Tibial nerve (tissue), 4 donors: ENCODE data around the gene PLXNC1. TPM values are rescaled to one million over a fixed set of nuclear protein-coding genes. Genes with fewer than 3 reads are reported as not detected.

ENCODE experiments used
- DNase-seq, 2 donors: peaks; one replicate each; pipeline ENCODE4 v3.0.0-alpha.2; 2019; ENCODE audit warnings: low spot score in 2 of 2
- H3K27ac ChIP-seq, 4 donors: fragments of 200-600 bp; sonication (generic) in 3 of 4; one replicate each; pipeline ENCODE4 v1.5.1; 2017 to 2019; ENCODE audit warnings: mild to moderate bottlenecking in 1 of 4
- H3K27me3 ChIP-seq, 2 donors: fragments of 200-600 bp; sonication (generic) in 1 of 2; one replicate each; pipeline versions ENCODE4 v1.5.1 to v1.6.0; 2017 to 2019
- H3K36me3 ChIP-seq, 3 donors: fragments of 200-600 bp; sonication (generic); one replicate each; pipeline ENCODE4 v1.5.1; 2018 to 2019
- H3K4me1 ChIP-seq, 4 donors: fragments of 200-600 bp; sonication (generic) in 3 of 4; one replicate each; pipeline ENCODE4 v1.5.1; 2017 to 2019
- H3K4me3 ChIP-seq, 4 donors: fragments of 200-600 bp; sonication (generic) in 3 of 4; one replicate each; pipeline ENCODE4 v1.5.1; 2017 to 2019; ENCODE audit warnings: mild to moderate bottlenecking in 1 of 4, moderate library complexity in 1 of 4
- H3K9me3 ChIP-seq, 4 donors: fragments of 200-600 bp; sonication (generic) in 3 of 4; one replicate each; pipeline ENCODE4 v1.5.1; 2017 to 2019
- EP300 ChIP-seq, 2 donors: sonication (generic); formaldehyde crosslinking; IDR thresholded peaks; one replicate each; pipeline ENCODE4 v1.6.1; 2017; ENCODE audit warnings: antibody characterized with exemption in 2 of 2, mild to moderate bottlenecking in 1 of 2
- POLR2A ChIP-seq, 2 donors: fragments of 450-650 bp; IDR thresholded peaks; one replicate each; pipeline ENCODE4 v1.6.1; 2017; ENCODE audit warnings: antibody characterized with exemption in 2 of 2, mild to moderate bottlenecking in 2 of 2, moderate library complexity in 2 of 2
- WGBS, 2 donors: methylation state at CpG; one replicate each; pipeline ENCODE4 v1.1.5; 2018; 5-methylcytosine and 5-hydroxymethylcytosine counted together
- total RNA-seq, 4 donors: library from RNA; depleted of rRNA; stranded (reverse); fragments of >200 nt; gene quantifications; one replicate each; pipeline ENCODE4 v1.1.0, GENCODE V29; 2016
- TF ChIP-seq, protein P1 (sequence below), 5 experiments: fragments of 200-600 bp in 3 of 5; fragments of 450-650 bp in 2 of 5; sonication (generic) in 3 of 5; IDR thresholded peaks; one replicate each; pipeline ENCODE4 v1.5.1; 2016 to 2019; ENCODE audit warnings: antibody characterized with exemption in 5 of 5, mild to moderate bottlenecking in 3 of 5, moderate library complexity in 2 of 5

PLXNC1 gene
- total RNA-seq, 4 donors from 2014 or later: 9.0 to 20.8 (median 11.4) TPM

GRCh38 chr12:94287245-94287628 is 138.9 kb downstream of the PLXNC1 start:
- no peak for DNase-seq
- Histone ChIP-seq H3K27ac (no peak overlapping the region), H3K9me3 (no peaks in the 10 kb centered on the region), H3K36me3 (no peaks in the 10 kb centered on the region), H3K4me1 (peaks cover 0 to 25% (median 9%) of the 10 kb centered on the region in 4 donors), H3K4me3 (no peak overlapping the region), H3K27me3 (no peaks in the 10 kb centered on the region)
- 75 to 79% methylated on average over 10 of the region's 10 CpGs for WGBS, 2 donors
- TF ChIP-seq EP300 (IDR thresholded peaks at IDR 0.05) (no peak), POLR2A (IDR thresholded peaks at IDR 0.05) (no peak)
- TF ChIP-seq, protein P1, sequence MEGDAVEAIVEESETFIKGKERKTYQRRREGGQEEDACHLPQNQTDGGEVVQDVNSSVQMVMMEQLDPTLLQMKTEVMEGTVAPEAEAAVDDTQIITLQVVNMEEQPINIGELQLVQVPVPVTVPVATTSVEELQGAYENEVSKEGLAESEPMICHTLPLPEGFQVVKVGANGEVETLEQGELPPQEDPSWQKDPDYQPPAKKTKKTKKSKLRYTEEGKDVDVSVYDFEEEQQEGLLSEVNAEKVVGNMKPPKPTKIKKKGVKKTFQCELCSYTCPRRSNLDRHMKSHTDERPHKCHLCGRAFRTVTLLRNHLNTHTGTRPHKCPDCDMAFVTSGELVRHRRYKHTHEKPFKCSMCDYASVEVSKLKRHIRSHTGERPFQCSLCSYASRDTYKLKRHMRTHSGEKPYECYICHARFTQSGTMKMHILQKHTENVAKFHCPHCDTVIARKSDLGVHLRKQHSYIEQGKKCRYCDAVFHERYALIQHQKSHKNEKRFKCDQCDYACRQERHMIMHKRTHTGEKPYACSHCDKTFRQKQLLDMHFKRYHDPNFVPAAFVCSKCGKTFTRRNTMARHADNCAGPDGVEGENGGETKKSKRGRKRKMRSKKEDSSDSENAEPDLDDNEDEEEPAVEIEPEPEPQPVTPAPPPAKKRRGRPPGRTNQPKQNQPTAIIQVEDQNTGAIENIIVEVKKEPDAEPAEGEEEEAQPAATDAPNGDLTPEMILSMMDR (IDR thresholded peaks at IDR 0.05): no peak

DNA sequence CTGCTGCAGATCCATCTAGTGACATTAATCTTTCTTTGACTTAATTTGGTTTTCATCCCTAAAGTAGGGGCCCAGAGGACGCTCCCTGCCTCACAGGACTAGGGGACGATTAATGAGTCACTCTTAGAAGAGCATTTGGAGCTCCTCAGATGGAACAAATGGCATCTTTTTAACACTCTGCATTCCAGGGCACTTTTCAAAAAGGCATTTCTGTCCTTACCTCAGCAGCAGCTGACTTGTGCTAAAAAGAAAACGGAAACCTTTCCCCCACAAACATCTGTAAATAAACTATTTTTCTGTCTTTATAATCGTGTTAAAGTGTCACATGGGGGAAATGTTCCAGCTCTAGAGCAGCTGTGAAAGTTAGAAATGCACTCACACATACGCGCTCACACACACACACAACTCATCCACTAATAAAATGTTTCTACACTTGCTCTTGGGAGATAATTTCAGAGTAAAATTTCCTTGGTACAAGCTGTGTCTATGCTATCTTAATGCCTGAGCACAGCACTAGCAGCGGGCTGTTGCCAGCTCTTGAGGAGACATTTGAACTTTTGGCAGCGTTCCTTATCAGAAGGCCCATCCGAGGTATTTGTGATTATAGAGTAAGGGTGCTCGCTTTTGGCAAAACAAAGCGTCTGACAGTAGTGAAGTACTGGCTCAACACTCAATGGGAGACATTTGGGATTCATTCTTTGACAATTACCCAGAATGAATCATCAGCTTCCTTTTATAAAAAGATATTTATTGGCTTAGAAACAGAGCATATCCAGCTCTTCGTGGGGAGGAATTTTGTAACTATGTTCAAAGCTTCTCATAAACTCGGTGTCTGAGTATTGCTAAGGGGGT is 141.3 kb downstream of the PLXNC1 start:
- WGBS, 2 donors: 20 to 28% methylated on average over 13 of the region's 13 CpGs
- peak in 1 of 2 donors; percentile 44 for TF ChIP-seq EP300 (IDR thresholded peaks at IDR 0.05)
- TF ChIP-seq POLR2A (IDR thresholded peaks at IDR 0.05): no peak
- H3K27ac ChIP-seq: peak overlapping the region in 3 of 4 donors; percentile 32 to 82 (median 73)
- no peaks in the 10 kb centered on the region for H3K9me3 ChIP-seq
- peaks cover 0 to 22% (median 6%) of the 10 kb centered on the region in 4 donors for H3K4me1 ChIP-seq
- H3K4me3 ChIP-seq: no peak overlapping the region
- no peaks in the 10 kb centered on the region for H3K27me3 ChIP-seq
- H3K36me3 ChIP-seq: peaks cover 0 to 9% (median 0%) of the 10 kb centered on the region in 3 donors
- peak in 1 of 2 donors; percentile 35 for DNase-seq

- DNase-seq: no peak
- Histone ChIP-seq H3K27ac (peak overlapping the region in 3 of 4 donors; percentile 32 to 82 (median 73)), H3K36me3 (peaks cover 0 to 14% (median 0%) of the 10 kb centered on the region in 3 donors), H3K4me1 (peaks cover 0 to 22% (median 6%) of the 10 kb centered on the region in 4 donors), H3K4me3 (no peak overlapping the region), H3K9me3 (no peaks in the 10 kb centered on the region), H3K27me3 (no peaks in the 10 kb centered on the region)
- no peak for TF ChIP-seq EP300 (IDR thresholded peaks at IDR 0.05)
- 34 to 40% methylated on average over 4 of the region's 4 CpGs for WGBS, 2 donors
Observed at GRCh38 chr12:94290353-94290752, 142.0 kb downstream of the PLXNC1 start.

GRCh38 chr12:94297096-94297699 is 148.8 kb downstream of the PLXNC1 start:
- no peak for DNase-seq
- no peaks in the 10 kb centered on the region for H3K27me3 ChIP-seq
- no peak overlapping the region for H3K4me3 ChIP-seq
- WGBS, 2 donors: 88 to 90% methylated on average over 6 of the region's 6 CpGs
- TF ChIP-seq EP300 (IDR thresholded peaks at IDR 0.05) (no peak), POLR2A (IDR thresholded peaks at IDR 0.05) (no peak)
- TF ChIP-seq, protein P1 (IDR thresholded peaks at IDR 0.05): no peak
- no peak overlapping the region for H3K27ac ChIP-seq
- H3K4me1 ChIP-seq: no peaks in the 10 kb centered on the region
- H3K9me3 ChIP-seq: no peaks in the 10 kb centered on the region
- peaks cover 0 to 48% (median 0%) of the 10 kb centered on the region in 3 donors for H3K36me3 ChIP-seq

GRCh38 chr12:94297876-94298505 is 149.6 kb downstream of the PLXNC1 start:
- 92 to 98% methylated on average over 2 of the region's 2 CpGs for WGBS, 2 donors
- Histone ChIP-seq H3K27me3 (no peaks in the 10 kb centered on the region), H3K36me3 (peaks cover 0 to 49% (median 0%) of the 10 kb centered on the region in 3 donors), H3K27ac (no peak overlapping the region), H3K4me1 (no peaks in the 10 kb centered on the region), H3K4me3 (no peak overlapping the region), H3K9me3 (no peaks in the 10 kb centered on the region)
- TF ChIP-seq POLR2A (IDR thresholded peaks at IDR 0.05) (no peak), EP300 (IDR thresholded peaks at IDR 0.05) (no peak)
- TF ChIP-seq, protein P1 (IDR thresholded peaks at IDR 0.05): no peak
- no peak for DNase-seq
